CD4-positive, alpha-beta T cell treated with Interleukin-2 at 100 ng/mL for 4 hours (primary cell): ENCODE measurements around the gene LRRC1.

Experiments
- DNase-seq: peaks from one replicate; pipeline ENCODE4 v3.0.0-alpha.2; 2020; ENCODE audit warnings: low spot score

The LRRC1 gene

DNA sequence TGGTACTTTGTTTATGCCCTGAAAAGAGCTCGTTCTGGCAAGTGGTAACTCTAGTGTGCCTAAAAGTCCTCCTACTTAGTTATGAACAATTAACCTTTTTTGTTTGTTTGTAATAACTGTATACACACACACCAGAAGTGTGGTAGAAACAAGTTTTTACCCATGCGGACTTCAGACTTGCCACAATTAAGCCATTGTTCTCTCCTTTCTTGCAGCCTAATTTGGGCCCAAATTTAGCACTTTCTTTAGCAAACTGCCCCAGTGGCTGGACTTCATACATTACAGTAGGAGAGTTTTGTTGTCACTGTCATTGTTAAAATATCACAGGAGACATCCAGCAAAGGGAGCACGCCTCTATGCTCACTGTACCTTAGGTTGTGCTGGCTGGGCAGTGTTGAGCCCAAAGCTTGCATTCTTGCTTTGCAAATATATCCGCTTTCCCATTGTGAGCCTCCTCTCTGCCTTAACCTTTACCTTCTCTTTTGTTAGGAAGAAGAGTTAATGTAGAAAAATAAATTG is 53.0 kb downstream of the LRRC1 start:
- DNase-seq: no peak

DNA sequence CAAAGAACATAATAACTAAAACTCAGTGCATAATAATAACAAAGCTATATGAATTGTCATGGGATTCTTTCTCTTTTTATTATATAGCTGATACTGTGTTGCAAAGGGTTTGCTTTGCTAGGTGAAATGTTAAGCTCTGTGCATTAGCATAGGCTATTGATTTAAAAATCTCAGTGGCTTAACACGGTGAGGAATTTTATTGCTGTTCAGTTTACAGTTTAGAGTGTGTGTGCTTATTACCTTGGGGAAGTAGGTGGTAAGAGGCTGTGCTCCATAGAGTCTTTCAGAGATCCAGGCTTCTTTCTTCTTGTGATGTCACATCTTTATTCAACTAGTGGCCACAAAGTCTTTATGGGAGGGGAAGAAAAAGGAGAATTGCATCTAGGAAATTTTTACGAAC is 55.7 kb downstream of the LRRC1 start:
- DNase-seq: no peak

DNA sequence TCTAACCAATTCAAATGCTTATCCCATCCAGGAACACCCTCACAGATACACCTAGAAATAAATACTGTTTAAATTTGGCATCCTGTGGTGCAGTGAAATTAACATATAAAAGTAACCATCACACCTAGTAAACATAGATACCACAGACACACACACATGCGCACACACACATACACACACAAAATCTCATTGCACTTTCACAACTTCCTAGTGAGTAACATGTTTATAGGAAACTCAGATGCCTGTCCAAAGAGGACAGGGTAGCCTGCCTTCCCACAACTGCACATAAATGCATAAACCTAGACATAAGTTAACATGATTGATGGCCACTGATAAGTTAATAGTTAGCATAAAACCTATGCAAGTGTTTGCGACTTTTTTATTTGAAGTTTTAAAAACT is 56.8 kb downstream of the LRRC1 start:
- DNase-seq: no peak

DNA sequence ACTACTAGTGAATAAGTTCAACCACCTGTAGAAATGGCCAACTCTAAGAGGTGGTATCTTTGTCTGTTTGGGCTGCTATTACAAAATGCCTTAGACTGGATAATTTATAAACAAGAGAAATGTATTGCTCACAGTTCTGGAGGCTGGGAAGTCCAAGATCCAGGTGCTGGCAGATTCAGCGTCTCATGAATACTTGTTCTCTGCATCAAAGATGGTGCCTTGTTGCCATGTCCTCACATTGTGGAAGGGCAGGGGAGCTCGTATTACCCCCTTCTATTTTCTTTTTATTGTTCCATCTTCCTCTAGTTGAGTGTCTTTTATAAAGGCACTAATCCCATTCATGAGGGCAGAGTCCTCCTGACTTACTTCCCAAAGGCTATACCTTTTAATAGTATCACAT is 58.0 kb downstream of the LRRC1 start:
- DNase-seq: no peak

DNA sequence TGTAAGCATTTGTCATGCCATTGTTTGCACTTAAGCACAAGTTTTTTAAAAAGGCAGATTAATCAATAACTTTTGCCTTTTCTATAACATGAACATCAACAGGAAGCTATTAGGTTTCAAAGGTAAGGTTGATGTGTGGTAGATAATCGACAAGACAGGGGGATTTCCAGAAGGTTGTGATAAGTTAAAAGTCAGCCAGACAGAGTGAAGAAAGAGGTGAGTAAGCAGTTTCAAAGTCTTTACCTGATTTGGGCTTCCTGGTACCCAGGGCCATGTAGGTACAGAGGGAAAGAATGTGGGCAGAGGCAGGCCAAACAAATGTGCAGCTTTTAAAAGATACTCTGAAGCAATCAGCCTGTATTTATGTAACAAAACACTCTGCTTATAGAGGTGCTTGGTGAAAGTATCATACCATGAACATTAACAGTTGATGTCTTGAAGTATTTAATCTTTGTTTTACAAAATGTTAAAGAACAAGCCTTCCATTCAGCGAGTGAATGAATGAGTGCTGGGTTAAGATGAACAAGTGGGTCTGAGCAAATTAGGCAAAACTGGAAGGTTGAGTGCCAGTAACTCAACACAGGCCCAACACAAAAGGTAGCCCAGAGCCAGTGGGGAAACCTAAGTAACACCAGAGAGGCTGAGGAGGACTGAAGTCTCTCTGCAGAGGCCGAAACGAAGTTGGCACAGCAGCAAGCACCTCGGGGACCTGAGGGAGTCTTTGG is 60.2 kb downstream of the LRRC1 start:
- peak; percentile 33 for DNase-seq

DNA sequence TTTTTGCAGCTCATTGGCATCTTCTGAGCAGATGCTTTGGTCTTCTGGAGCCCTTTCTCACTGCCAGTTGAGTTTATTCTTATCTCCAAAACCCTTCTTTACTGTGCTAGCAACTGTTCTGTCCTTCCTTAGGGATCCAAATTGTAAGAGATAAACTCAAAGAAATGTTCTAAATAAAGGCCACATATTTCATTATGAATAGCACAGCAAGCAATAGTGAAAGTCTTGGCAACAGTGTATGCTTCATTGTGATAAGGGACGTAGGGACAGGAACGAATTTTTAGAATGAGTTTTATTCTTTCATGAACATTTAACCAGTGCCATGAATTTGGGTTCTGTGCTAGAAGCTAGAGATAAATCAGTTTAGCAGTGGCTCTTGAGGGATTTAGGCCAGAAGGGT is 61.1 kb downstream of the LRRC1 start:
- DNase-seq: no peak

DNA sequence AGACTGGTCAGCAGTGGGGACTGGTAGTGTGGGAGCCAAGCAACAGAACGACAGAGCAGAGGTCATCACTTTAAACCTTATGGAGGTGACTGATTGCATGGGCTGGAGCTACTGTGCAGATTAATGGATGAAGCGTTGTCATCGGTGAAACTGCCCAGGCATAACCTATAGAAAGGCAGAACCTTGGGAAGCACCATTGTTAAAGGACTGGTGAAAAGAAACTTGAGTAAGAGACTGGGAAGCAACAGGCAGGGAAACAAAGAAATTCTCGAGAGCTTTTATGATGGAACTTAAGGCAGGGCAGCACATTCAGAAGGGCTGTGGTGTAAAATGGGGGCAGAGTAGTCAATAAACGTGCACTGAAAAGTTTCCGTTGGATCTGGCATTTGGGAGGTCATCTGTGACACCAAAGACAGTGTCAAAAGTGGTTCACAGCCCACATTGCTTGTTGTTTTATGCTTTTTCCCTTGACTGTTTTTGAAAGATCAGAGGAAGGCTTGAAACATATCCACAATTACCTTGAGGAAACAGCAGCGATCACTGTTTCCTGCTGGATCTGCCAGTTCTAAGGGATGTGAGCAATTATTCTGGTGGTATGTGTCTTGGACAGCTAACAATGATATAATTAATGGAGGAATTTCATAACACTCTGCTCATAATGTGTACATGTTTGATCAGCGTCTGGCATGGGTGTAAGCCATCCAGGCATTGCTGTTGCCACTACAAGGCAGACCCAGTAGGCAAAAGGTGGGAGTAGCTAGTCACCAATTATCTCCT is 62.7 kb downstream of the LRRC1 start:
- DNase-seq: no peak

DNA sequence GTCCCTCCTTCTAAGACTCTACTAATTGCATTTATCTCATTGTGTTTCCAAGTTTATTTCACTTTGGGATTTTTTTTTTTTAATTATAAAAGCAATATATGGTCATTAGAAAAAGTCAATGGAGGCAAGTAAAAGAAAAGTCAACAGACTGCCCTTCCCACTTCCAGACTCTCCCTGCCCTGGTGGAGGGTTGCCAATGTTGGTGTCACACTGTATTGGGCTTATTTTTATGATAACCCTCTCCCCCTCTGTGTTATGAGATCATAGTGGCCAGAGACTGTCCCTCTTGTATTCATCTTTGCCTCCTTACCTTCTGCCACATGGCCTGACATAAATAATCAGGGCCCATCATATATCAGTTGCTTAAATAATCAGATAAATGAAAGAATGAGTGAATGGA is 63.4 kb downstream of the LRRC1 start:
- no peak for DNase-seq

DNA sequence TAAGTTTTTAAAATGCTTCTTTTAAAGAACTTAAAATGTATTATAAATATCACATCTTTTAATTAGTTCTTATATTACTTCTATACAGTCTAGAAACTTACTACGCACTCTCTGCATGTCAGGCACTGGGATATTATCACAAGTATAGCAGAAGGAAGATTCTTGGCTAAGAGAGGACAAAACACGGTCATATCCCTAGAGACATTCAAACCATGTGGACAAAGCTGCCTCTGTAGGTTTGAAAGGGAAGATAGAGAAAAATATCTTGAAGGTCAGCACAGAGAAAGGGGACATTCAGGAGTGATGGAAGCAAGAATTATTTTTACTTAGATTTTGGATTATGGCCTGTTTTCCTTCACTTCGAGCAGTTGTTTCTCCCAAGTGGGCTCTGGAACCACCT is 64.1 kb downstream of the LRRC1 start:
- DNase-seq: no peak

DNA sequence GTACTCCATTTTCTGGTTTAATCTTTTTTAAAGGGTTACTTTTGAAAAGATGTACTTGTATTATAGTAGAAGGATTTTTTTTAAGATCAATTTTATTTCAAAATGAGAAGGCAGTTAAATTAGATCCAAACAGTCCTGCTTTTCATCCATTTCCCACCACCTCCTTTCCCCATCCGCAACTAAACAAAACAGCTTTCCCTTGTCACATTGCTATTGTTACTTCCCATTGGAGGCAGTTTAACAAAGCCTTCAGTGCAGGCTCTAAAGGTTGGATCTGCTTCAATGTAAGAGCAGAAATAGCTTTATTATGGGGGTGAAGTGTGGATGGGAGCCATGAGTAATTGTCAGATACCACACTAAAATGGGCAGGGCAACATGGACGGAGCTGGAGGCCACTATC is 65.7 kb downstream of the LRRC1 start:
- no peak for DNase-seq

DNA sequence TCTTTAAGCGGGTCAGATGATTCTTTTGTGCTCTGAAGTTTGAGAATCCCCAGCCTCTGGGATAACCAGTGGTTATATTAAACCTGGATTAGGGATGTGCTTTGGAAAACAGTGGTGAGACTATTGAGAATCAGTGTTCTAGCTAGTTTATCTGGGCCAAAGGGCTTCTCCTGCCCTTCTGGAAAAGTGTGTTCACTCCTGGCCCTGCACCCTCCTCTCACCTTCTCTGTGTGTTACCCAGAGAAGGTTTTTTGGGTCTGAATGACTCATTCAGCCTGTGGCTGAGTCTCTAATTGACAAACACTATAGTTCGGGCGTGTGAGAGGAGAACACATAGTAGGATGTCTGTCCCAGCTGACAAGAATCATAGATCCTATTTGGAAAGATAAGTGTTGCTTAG is 66.7 kb downstream of the LRRC1 start:
- no peak for DNase-seq

DNA sequence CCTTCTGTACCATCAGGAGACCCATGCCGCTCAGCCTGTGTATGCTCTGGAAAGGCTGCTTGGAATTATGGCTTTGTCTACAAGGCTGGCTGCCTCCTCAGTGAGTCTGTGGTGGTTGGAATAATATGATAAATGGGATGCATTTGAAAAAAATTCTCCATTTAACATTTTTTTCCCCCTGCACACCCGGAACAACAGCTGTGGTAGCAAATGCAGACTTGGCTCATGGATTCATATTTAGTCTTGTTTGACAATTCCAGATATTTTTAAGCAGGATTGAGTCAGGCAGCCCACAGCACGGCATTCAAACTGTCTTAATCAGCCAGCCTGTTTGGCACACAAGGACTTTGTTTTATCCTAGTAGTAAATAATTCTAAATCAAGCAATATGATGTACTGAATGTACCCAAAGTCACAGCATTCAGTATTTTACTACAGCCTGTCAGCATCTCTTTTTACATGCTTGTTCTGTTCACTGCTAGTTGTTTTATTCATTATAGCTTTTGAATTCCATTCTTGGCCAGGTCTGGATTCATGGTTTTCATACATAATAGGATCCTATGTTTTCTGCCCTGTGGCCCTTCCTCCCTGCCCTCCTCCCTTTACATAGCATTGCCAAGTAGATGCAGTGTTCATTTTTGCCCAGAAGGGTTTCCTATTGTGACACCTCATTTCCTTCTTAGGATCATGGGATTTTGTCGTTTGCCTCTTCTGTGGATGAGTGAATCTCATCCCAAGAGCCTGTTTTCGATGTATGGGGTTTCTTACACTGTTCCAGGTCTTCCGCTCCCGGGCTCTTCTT is 68.1 kb downstream of the LRRC1 start:
- DNase-seq: no peak

DNA sequence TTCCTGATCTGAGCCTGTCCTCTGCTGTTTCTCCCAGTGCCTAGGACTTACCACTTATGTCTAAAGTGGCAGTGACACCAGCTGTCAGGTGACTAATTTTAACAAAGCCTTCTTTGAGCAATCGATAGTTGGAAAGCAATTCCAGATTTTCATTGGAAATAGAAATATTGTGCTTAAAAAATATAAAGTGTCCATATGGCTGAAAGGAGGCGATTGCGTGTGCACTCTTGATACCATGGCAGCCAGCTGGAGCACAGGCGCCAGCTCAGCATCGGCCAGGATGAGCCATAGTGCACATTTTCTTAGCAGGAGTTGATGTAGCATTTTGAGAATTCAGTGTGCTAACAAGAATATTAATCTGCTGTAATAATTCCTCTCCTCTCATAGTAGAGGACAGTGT is 70.0 kb downstream of the LRRC1 start:
- no peak for DNase-seq

DNA sequence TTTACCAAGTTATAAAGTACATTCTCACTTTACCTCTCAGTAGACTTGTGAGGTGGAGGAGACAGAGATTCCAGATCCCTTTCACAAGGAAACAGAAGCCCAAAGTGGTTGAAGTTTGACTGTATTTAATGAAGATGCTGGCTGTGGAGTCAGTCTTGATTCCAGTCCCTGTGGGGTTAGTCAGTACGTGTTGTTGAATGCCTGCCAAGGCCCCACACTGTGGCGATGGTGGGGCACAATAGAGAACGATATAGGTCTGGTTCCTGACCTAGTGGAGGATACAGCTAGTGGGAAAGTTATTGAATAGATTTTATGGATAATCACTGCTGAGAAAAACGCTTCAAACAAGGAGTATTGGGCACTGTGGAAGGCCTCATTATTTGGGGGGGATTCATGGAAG is 71.4 kb downstream of the LRRC1 start:
- no peak for DNase-seq

DNA sequence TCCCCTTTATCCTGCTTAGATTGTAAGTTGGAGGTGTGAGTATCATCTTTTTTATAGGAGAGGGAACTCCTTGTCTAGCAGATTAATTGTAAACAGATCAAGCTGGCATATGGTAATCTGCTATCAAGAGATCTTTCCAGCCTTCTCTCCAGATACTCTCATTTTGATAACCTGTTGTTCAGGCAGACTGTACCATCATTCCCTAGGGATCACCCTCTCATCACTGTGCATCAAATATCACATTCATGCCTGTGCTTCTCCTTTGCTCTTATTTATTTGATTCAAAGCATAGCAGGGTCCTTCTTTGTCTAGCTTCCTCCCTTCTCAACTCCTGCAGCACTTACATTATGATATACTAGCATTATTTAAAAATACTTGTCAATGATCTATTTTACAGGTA is 73.8 kb downstream of the LRRC1 start:
- DNase-seq: no peak

DNA sequence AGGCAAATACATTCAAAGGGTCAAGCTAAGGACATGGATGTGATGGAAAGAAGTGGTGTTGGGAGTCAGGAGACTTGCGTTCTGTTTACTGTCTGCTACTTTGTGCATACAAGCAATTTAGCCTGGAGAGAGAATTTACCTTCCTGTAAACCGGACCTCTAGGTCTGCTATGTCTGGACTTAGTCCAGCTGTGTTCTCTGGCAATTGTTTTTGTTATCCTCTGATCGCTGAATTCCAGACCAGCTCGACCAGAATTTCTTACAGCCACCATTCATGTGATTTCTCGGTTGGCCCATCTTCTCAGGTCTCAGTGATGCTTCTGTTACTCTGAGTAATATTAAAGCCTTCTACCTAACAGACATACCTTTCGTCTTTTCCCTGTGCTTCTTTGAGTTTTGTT is 75.2 kb downstream of the LRRC1 start:
- no peak for DNase-seq

DNA sequence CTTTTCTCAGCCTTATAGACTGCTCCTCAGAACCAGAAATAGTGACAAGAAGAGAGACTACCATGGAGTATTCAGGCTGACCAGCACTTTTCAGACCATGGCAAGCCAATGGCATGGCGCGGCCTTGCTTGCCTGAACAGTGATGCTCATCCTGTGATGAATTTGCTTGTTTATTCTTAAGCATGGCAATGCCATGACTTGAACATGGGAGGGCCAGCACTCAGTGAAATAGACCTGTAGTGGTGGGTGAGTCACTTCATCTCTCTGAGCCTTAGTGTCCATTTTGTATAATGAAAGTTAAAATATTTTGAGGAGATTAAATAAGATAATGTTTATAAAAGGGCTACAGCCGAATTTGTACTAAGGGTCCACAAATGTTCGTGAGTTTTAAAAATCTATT is 79.1 kb downstream of the LRRC1 start:
- DNase-seq: no peak

DNA sequence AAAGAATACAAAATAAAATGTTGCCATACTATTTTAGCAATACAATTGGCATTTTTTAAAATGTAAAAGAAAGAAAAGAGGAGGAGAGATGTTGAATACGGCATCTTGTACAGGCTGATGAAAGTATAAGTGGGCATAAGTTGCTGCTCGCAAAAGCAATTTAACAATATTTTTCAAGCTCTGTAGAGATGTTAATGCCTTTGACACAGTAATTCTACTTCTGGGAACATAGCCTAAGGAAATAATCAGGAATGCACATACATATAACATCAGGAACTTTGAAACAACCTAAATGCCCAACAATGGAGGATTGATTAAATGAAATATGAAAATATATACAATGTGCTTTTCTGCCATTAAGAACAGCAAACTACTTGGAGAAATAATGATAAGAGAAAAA is 80.2 kb downstream of the LRRC1 start:
- no peak for DNase-seq

DNA sequence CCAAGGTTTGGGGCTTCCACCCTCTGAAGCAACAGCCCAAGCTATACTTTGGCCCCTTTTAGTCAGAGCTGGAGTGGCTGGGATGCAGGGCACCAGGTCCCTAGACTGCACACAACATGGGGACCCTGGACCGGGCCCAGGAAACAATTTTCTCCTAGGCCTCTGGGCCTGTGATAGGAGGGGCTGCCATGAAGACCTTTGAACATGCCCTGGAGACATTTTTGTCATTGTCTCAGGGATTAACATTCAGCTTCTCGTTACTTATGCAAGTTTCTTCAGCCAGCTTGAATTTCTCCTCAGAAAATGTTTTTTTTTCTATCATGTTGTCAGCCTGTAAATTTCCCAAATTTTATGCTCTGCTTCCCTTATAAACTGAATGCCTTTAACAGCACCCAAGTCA is 82.3 kb downstream of the LRRC1 start:
- DNase-seq: no peak

DNA sequence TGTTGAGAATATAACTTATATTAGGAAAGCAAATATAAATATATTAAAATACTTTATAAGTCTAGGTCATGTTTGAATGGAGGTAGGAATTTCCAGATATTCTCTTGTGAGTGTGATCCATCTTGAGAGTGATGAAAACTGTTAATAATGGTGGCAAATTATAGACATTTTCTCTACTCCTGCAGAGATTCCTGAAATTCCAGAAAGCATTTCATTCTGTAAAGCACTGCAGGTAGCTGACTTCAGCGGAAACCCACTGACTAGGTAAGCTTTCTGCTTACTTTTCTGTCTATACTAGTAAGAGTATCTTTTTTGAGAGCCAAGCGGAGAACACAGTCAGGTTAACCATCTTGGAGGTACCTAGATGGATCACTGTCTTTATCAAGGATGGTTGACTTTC is 84.0 kb downstream of the LRRC1 start:
- no peak for DNase-seq

DNA sequence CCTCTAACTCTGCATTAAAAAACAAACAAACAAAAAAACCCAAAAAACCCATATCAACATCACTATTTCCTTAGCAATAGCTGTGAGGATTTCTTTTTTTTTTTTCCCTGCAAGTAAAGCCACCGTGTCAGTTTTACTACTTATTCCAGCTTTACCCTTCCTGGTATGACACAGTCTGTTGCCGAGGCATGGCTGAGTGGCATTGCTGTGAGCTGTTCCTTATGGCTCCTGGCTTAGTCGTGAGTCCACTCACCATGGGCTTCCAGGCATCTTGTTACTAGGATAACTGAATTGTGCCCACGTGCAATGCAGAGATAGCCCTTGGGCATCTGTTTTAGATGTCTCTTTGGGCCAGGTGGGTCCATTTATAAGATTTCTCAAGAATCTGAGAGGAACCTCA is 84.8 kb downstream of the LRRC1 start:
- DNase-seq: no peak

DNA sequence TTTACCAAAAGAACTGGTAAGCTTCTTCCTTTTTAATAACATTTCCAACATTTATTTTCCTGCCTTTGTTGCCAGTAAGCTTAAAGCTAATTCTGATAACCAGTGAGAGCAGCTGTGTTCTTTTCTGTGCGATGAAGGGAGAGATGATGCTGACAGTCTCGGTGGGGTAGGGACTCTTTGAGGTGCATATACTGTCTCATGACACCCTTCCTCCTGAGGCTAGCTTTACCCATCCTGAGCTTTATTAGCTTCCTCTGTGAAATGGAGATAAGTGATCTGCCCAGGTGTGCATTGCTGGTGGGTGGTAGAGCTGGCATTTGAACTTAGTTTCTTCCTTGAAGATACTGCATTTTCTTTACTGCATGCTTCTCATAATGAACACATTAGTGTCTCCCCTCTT is 92.5 kb downstream of the LRRC1 start:
- no peak for DNase-seq

DNA sequence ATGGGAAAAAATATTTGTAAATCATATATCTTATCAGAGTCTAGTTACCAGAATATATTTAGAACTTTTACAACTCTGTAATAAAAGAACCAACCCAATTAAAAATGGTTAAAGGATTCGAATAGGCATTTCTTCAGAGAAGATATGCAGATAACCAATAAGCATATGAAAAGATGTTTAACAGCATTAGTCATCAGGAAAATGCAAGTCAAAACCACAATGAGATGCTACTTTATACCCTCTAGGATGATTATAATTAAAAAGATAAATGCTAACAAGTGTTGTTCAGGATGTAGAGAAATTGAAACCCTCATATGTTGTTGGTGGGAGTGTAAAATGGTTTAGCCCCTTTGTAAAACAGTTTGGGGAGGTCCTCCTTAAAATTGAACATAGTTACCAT is 94.1 kb downstream of the LRRC1 start:
- DNase-seq: no peak
